MM.1S (cell line): ENCODE results near the gene PRSS33.

Experiments
- DNase-seq: peaks from one replicate; pipeline ENCODE4 v3.0.0-alpha.2; 2015
- H2AFZ ChIP-seq: fragments of 300-600 bp; sonication (generic); 2 replicates; pipeline ENCODE4 v1.6.0; 2016; ENCODE audit warnings: antibody characterized with exemption, low read length
- H3F3A ChIP-seq: fragments of 300-600 bp; sonication (generic); 2 replicates; pipeline ENCODE4 v1.6.1; 2016; ENCODE audit warnings: mild to moderate bottlenecking, antibody characterized with exemption, low read length, moderate library complexity, mixed read lengths; ENCODE audit not compliant: insufficient read depth
- H3K27ac ChIP-seq: fragments of 300-600 bp; sonication (generic); 2 replicates; pipeline ENCODE4 v1.5.1; 2016; ENCODE audit warnings: mild to moderate bottlenecking, low read length
- H3K27me3 ChIP-seq: fragments of 300-600 bp; sonication (generic); replicated peaks from 2 replicates; pipeline ENCODE4 v1.6.0; 2016; ENCODE audit warnings: low read length; ENCODE audit not compliant: insufficient read depth
- H3K36me3 ChIP-seq: fragments of 300-600 bp; sonication (generic); replicated peaks from 2 replicates; pipeline ENCODE4 v1.6.1; 2016; ENCODE audit warnings: mild to moderate bottlenecking, low read length, mixed read lengths; ENCODE audit not compliant: insufficient read depth
- H3K4me1 ChIP-seq: fragments of 300-600 bp; sonication (generic); 2 replicates; pipeline ENCODE4 v1.6.1; 2016; ENCODE audit warnings: low read length, mixed read lengths
- H3K4me2 ChIP-seq: fragments of 300-600 bp; sonication (generic); 2 replicates; pipeline ENCODE4 v1.6.0; 2016; ENCODE audit warnings: low read depth, low read length
- H3K4me3 ChIP-seq: fragments of 300-600 bp; sonication (generic); 2 replicates; pipeline ENCODE4 v1.5.1; 2016; ENCODE audit warnings: low read length, mixed read lengths
- H3K79me2 ChIP-seq: fragments of 300-600 bp; sonication (generic); 2 replicates; pipeline ENCODE4 v1.6.1; 2016; ENCODE audit warnings: mixed run types, low read length, mixed read lengths
- H3K9ac ChIP-seq: fragments of 300-600 bp; sonication (generic); 2 replicates; pipeline ENCODE4 v1.6.1; 2016; ENCODE audit warnings: low read length, mixed read lengths
- H3K9me2 ChIP-seq: fragments of 300-600 bp; sonication (generic); replicated peaks from 2 replicates; pipeline ENCODE4 v1.6.1; 2016; ENCODE audit warnings: mild to moderate bottlenecking, low read length, mixed read lengths; ENCODE audit not compliant: insufficient read depth
- H3K9me3 ChIP-seq: fragments of 300-600 bp; sonication (generic); replicated peaks from 2 replicates; pipeline ENCODE4 v1.6.1; 2016; ENCODE audit warnings: mild to moderate bottlenecking, low read length, mixed read lengths; ENCODE audit not compliant: insufficient read depth
- H4K20me1 ChIP-seq: fragments of 300-600 bp; sonication (generic); 2 replicates; pipeline ENCODE4 v1.6.1; 2016; ENCODE audit warnings: mild to moderate bottlenecking, low read length, moderate library complexity, mixed read lengths; ENCODE audit not compliant: insufficient read depth
- CTCF ChIP-seq: fragments of 300-600 bp; sonication (generic); IDR thresholded peaks from 2 replicates; pipeline ENCODE4 v1.5.1; 2016; ENCODE audit warnings: antibody characterized with exemption, low read length, mixed read lengths
- EZH2 ChIP-seq: fragments of 300-600 bp; sonication (generic); optimal IDR thresholded peaks from 2 replicates; pipeline ENCODE3; 2017; ENCODE audit warnings: low read depth, mild to moderate bottlenecking, antibody characterized with exemption, low read length, mixed read lengths
- EZH2phosphoT487 ChIP-seq: fragments of 300-600 bp; sonication (generic); IDR thresholded peaks from 2 replicates; pipeline ENCODE4 v1.6.1; 2018; ENCODE audit warnings: antibody characterized with exemption, low read length

The PRSS33 gene

GRCh38 chr16:2745116-2745890, 42.1 kb downstream of the PRSS33 start:
- TF ChIP-seq CTCF: no peak
- TF ChIP-seq EZH2: no peak
- TF ChIP-seq EZH2phosphoT487: no peak
- H4K20me1 ChIP-seq: no peaks in the 10 kb centered on the region
- H3K27me3 ChIP-seq: peaks cover 19% of the 10 kb centered on the region; the same call in 1 of the 2 replicates
- no peaks in the 10 kb centered on the region for H3F3A ChIP-seq
- H3K36me3 ChIP-seq: no peaks in the 10 kb centered on the region
- no peaks in the 10 kb centered on the region for H3K79me2 ChIP-seq
- H3K4me2 ChIP-seq: no peak overlapping the region
- H3K9me2 ChIP-seq: no peaks in the 10 kb centered on the region
- no peak for DNase-seq
- no peak overlapping the region for H2AFZ ChIP-seq
- H3K9ac ChIP-seq: no peak overlapping the region
- H3K4me1 ChIP-seq: no peaks in the 10 kb centered on the region
- H3K27ac ChIP-seq: no peak overlapping the region
- no peaks in the 10 kb centered on the region for H3K9me3 ChIP-seq
- no peak overlapping the region for H3K4me3 ChIP-seq

GRCh38 chr16:2744711-2745110, 42.6 kb downstream of the PRSS33 start:
- Histone ChIP-seq H4K20me1 (no peaks in the 10 kb centered on the region), H3K4me1 (no peaks in the 10 kb centered on the region), H3K9me3 (no peaks in the 10 kb centered on the region), H3K27ac (no peak overlapping the region), H2AFZ (no peak overlapping the region), H3K36me3 (no peaks in the 10 kb centered on the region), H3K27me3 (peaks cover 19% of the 10 kb centered on the region; the same call in 1 of the 2 replicates), H3K9me2 (no peaks in the 10 kb centered on the region), H3F3A (no peaks in the 10 kb centered on the region), H3K4me3 (no peak overlapping the region), H3K4me2 (no peak overlapping the region), H3K79me2 (no peaks in the 10 kb centered on the region), H3K9ac (no peak overlapping the region)
- DNase-seq: no peak
- TF ChIP-seq EZH2 (no peak), EZH2phosphoT487 (no peak), CTCF (no peak)

- Histone ChIP-seq H3K79me2 (no peaks in the 10 kb centered on the region), H3K27me3 (peaks cover 19% of the 10 kb centered on the region; the same call in 1 of the 2 replicates), H3F3A (no peaks in the 10 kb centered on the region), H3K36me3 (no peaks in the 10 kb centered on the region), H3K9me2 (no peaks in the 10 kb centered on the region), H3K9me3 (no peaks in the 10 kb centered on the region), H3K4me1 (no peaks in the 10 kb centered on the region), H3K4me2 (no peak overlapping the region), H4K20me1 (no peaks in the 10 kb centered on the region), H2AFZ (no peak overlapping the region), H3K9ac (no peak overlapping the region), H3K27ac (no peak overlapping the region), H3K4me3 (no peak overlapping the region)
- no peak for TF ChIP-seq EZH2phosphoT487
- DNase-seq: no peak
Observed at GRCh38 chr16:2743007-2743810, 44.2 kb downstream of the PRSS33 start.
